Endothelial cell of umbilical vein (primary cell): ENCODE data around the gene SCG3. TPM values are rescaled to one million over a fixed set of nuclear protein-coding genes. Genes with fewer than 3 reads are reported as not detected.

Source experiments
- BruUV-seq: library from RNA; stranded (reverse); fragments of 400-500 nt; replicated peaks from 2 replicates; lab custom pipeline; 2021; lab: Mats Ljungman, UMichigan
- CTCF ChIA-PET: fragments of 300-600, 350-600 bp; sonication (Branson Sonifier 250); formaldehyde crosslinking; loops from one replicate; lab custom pipeline; 2021; ENCODE audit warnings: antibody characterized with exemption, inconsistent platforms; lab: Charles Lee
- POLR2A ChIA-PET: fragments of 300-600, 350-600 bp; sonication (Branson Sonifier 250); formaldehyde crosslinking; loops from one replicate; lab custom pipeline; 2021; ENCODE audit warnings: antibody characterized with exemption, inconsistent platforms; lab: Charles Lee
- DNase-seq: peaks from one replicate; pipeline ENCODE4 v3.0.0-alpha.2; 2011; ENCODE audit warnings: low read depth, low spot score
- FAIRE-seq: peaks from 2 replicates; lab custom pipeline; 2011; peaks lifted over from hg19 to GRCh38; lab: Jason Lieb, UNC
- H2AFZ ChIP-seq: 2 replicates; pipeline ENCODE4 v1.6.0; 2012; ENCODE audit warnings: low read depth, low read length, control low read depth, inconsistent platforms
- H3K27ac ChIP-seq: 2 replicates; pipeline ENCODE4 v1.5.1; 2011; ENCODE audit warnings: low read depth, mild to moderate bottlenecking, control low read depth, low read length, moderate library complexity; ENCODE audit not compliant: insufficient read depth
- H3K27me3 ChIP-seq, 2 experiments: 2 replicates each; pipeline versions ENCODE4 v1.6.0 to v1.6.1; 2011; ENCODE audit warnings: low read length in 2 of 2, mixed read lengths in 1 of 2; ENCODE audit not compliant: control insufficient read depth in 2 of 2, insufficient read depth in 2 of 2
- H3K36me3 ChIP-seq, 2 experiments: 2 replicates in 1 of 2; 3 replicates in 1 of 2; pipeline ENCODE4 v1.5.1; 2011; ENCODE audit warnings: low read length in 2 of 2, mild to moderate bottlenecking in 1 of 2, moderate library complexity in 1 of 2; ENCODE audit not compliant: control insufficient read depth in 2 of 2, insufficient read depth in 2 of 2; ENCODE audit errors: extremely low read depth in 1 of 2
- H3K4me1 ChIP-seq: 3 replicates; pipeline ENCODE4 v1.5.1; 2011; ENCODE audit warnings: mild to moderate bottlenecking, low read length; ENCODE audit not compliant: control insufficient read depth, insufficient read depth; ENCODE audit errors: extremely low read depth
- H3K4me2 ChIP-seq: 2 replicates; pipeline ENCODE4 v1.6.1; 2011; ENCODE audit warnings: low read length, control low read depth, mixed read lengths; ENCODE audit not compliant: insufficient read depth
- H3K4me3 ChIP-seq, 3 experiments: fragments of 200-600 bp in 1 of 3; sonication (generic), shearing (Covaris generic) in 1 of 3; replicated peaks in 1 of 3; 2 replicates each; pipeline ENCODE4 v1.5.1; 2011 to 2016; ENCODE audit warnings: control low read depth in 3 of 3, low read length in 3 of 3, mild to moderate bottlenecking in 2 of 3, inconsistent platforms in 1 of 3, low read depth in 1 of 3, moderate library complexity in 1 of 3; ENCODE audit not compliant: insufficient read depth in 1 of 3
- H3K79me2 ChIP-seq: 2 replicates; pipeline ENCODE4 v1.6.0; 2012; ENCODE audit warnings: low read length, inconsistent platforms; ENCODE audit not compliant: control insufficient read depth, insufficient read depth
- H3K9ac ChIP-seq: replicated peaks from 2 replicates; pipeline ENCODE3; 2011; ENCODE audit warnings: low read length, control low read depth; ENCODE audit not compliant: insufficient read depth; ENCODE audit errors: extremely low read depth
- H3K9me1 ChIP-seq: replicated peaks from 3 replicates; pipeline ENCODE4 v1.6.0; 2011; ENCODE audit warnings: mild to moderate bottlenecking, low read length; ENCODE audit not compliant: control insufficient read depth, insufficient read depth; ENCODE audit errors: extremely low read depth
- H3K9me3 ChIP-seq: replicated peaks from 2 replicates; pipeline ENCODE4 v1.5.1; 2012; ENCODE audit warnings: low read length, inconsistent platforms; ENCODE audit not compliant: control insufficient read depth, insufficient read depth
- H4K20me1 ChIP-seq: replicated peaks from 2 replicates; pipeline ENCODE3; 2011; ENCODE audit warnings: mild to moderate bottlenecking, low read length; ENCODE audit not compliant: control insufficient read depth, insufficient read depth; ENCODE audit errors: extremely low read depth
- EZH2 ChIP-seq: IDR thresholded peaks from 2 replicates; pipeline ENCODE4 v1.6.1; 2012; ENCODE audit warnings: borderline replicate concordance, low read depth, mild to moderate bottlenecking, moderate library complexity, low read length, inconsistent platforms; ENCODE audit not compliant: severe bottlenecking
- FOS ChIP-seq: IDR thresholded peaks from 2 replicates; pipeline ENCODE4 v1.6.1; 2011; ENCODE audit warnings: mild to moderate bottlenecking, low read length, moderate library complexity, borderline replicate concordance; ENCODE audit not compliant: insufficient read depth
- GATA2 ChIP-seq: IDR thresholded peaks from 2 replicates; pipeline ENCODE4 v1.7.0; 2011; ENCODE audit warnings: low read depth, mild to moderate bottlenecking, moderate library complexity, mixed read lengths, low read length; ENCODE audit not compliant: insufficient read length, insufficient read depth
- JUN ChIP-seq: IDR thresholded peaks from 2 replicates; pipeline ENCODE4 v1.6.1; 2011; ENCODE audit warnings: borderline replicate concordance, low read depth; ENCODE audit not compliant: insufficient read length, insufficient read depth
- MYC ChIP-seq: IDR thresholded peaks from one replicate; pipeline ENCODE4 v1.6.1; 2011; ENCODE audit warnings: mild to moderate bottlenecking, low read depth, low read length
- POLR2A ChIP-seq: IDR thresholded peaks from 2 replicates; pipeline ENCODE4 v1.6.1; 2012; ENCODE audit warnings: low read depth, mild to moderate bottlenecking, control low read depth, low read length
- POLR2AphosphoS5 ChIP-seq: IDR thresholded peaks from 2 replicates; pipeline ENCODE4 v1.6.1; 2012; ENCODE audit warnings: low read depth, mild to moderate bottlenecking, control low read depth, low read length, moderate library complexity; ENCODE audit not compliant: insufficient read depth
- dilution Hi-C: fragments of 300-500 bp; cut with MboI; formaldehyde crosslinking; loops from one replicate; pipeline ENCODE4 v1.15.0; 2019; ENCODE audit warnings: low sequenced_read_pairs; ENCODE audit not compliant: extremely low pct_ligation_motif_present
- intact Hi-C: fragments of 100-400 bp; cut with micrococcal nuclease; formaldehyde crosslinking; loops from one replicate; pipeline ENCODE4 v1.10.0; 2022
- polyA plus RNA-seq, 4 experiments: library from polyadenylated mRNA; depleted of rRNA in 3 of 4; stranded (reverse) in 3 of 4; unstranded in 1 of 4; fragments of >200 nt; gene quantifications; 2 replicates each; pipeline versions ENCODE4 v1.2.1 to v1.2.3, GENCODE V29; 2011 to 2012; ENCODE audit warnings: missing spikeins in 1 of 4
- total RNA-seq: library from RNA; stranded (reverse); gene quantifications from 2 replicates; pipeline ENCODE4 v1.2.3, GENCODE V29; 2021
- TF ChIP-seq, protein P1 (sequence below), 2 donors: IDR thresholded peaks; 1 replicate in 1 of 2; 2 replicates in 1 of 2; pipeline ENCODE4 v1.5.1; 2011; ENCODE audit warnings: low read length in 2 of 2, mild to moderate bottlenecking in 2 of 2, moderate library complexity in 2 of 2, control low read depth in 1 of 2, inconsistent platforms in 1 of 2, low read depth in 1 of 2; ENCODE audit not compliant: insufficient read depth in 1 of 2; ENCODE audit errors: extremely low read depth in 1 of 2
- TF ChIP-seq, protein P2 (sequence below): IDR thresholded peaks from 2 replicates; pipeline ENCODE4 v1.6.1; 2011; ENCODE audit not compliant: insufficient read depth, insufficient read length

Gene SCG3
- total and polyA plus RNA-seq, 2 donors (not counting 3 experiments of a cell fraction or from before 2014, with no cell fraction given) = not detected

DNA sequence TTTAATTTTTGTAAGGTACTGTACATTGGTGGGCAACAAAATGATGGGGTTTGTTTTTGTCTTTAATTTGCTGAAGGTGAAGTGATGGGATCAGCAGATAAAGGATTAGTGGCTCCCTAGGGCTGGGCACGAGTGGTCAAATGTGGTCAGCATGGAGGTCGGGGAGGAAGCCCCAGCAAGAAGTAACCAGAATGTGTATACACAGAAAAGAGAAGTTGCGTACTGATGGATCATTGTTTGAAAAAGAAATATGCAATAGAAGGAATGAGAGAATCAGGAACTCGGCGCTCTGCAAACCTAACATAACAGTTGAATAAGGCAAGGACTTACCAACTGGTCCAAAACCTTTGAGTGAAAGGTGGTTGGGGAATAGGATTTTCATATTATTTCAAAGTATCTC lies 71.6 kb downstream of the SCG3 start:
- H3K9ac ChIP-seq = no peak overlapping the region

More for the DNA sequence above, 71.6 kb downstream of the SCG3 start:
- no peak for DNase-seq
- intact Hi-C loops = no loop called here
- H3K4me1 ChIP-seq = peaks cover 3% of the 10 kb centered on the region
- no peaks in the 10 kb centered on the region for H3K79me2 ChIP-seq
- CTCF ChIA-PET = interaction anchor here (1.4 to 1.7 kb wide), 3 partner anchors 17 to 103 kb away, joined by 4 to 11 read pairs (median 9); no protein-coding TSS in a partner anchor
- peaks cover 65 to 70% of the 10 kb centered on the region in 2 experiments for H3K27me3 ChIP-seq
- no peak overlapping the region for H3K4me3 ChIP-seq
- no peak overlapping the region for H3K27ac ChIP-seq
- H3K9me3 ChIP-seq = no peaks in the 10 kb centered on the region
- no peak overlapping the region for H2AFZ ChIP-seq
- no peak overlapping the region for H3K4me2 ChIP-seq
- no peaks in the 10 kb centered on the region for H3K36me3 ChIP-seq
- H4K20me1 ChIP-seq = no peaks in the 10 kb centered on the region
- no TSS peak for BruUV-seq
- POLR2A ChIA-PET = no interaction called here
- no peaks in the 10 kb centered on the region for H3K9me1 ChIP-seq
- peak; percentile 18 for FAIRE-seq
- TF ChIP-seq FOS (no peak), EZH2 (no peak), GATA2 (no peak), POLR2AphosphoS5 (no peak), MYC (no peak), POLR2A (no peak), JUN (no peak)
- TF ChIP-seq, protein P1, sequence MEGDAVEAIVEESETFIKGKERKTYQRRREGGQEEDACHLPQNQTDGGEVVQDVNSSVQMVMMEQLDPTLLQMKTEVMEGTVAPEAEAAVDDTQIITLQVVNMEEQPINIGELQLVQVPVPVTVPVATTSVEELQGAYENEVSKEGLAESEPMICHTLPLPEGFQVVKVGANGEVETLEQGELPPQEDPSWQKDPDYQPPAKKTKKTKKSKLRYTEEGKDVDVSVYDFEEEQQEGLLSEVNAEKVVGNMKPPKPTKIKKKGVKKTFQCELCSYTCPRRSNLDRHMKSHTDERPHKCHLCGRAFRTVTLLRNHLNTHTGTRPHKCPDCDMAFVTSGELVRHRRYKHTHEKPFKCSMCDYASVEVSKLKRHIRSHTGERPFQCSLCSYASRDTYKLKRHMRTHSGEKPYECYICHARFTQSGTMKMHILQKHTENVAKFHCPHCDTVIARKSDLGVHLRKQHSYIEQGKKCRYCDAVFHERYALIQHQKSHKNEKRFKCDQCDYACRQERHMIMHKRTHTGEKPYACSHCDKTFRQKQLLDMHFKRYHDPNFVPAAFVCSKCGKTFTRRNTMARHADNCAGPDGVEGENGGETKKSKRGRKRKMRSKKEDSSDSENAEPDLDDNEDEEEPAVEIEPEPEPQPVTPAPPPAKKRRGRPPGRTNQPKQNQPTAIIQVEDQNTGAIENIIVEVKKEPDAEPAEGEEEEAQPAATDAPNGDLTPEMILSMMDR (IDR thresholded peaks at IDR 0.05; ENCODE audit: extremely low read depth in 1 of 2, insufficient read depth in 1 of 2, low read depth in 1 of 2, low read length in 2 of 2) = no peak
- TF ChIP-seq, protein P2, sequence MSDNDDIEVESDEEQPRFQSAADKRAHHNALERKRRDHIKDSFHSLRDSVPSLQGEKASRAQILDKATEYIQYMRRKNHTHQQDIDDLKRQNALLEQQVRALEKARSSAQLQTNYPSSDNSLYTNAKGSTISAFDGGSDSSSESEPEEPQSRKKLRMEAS = no peak
- dilution Hi-C loops = no loop called here
